Measurements from ENCODE around the gene RNF166. TPM values are rescaled to one million over a fixed set of nuclear protein-coding genes. Genes with fewer than 3 reads are reported as not detected.

The RNF166 gene
- total and polyA plus RNA-seq, 2 of the 13 experiments (the other 11 are each of a cell fraction or from before 2014, with no cell fraction given): 21.4 to 23.0 TPM

GRCh38 chr16:88706229-88706964 lies at the start of gene RNF166, which contains the start of gene CTU2 (continued):
- TF ChIP-seq ZNF598 (CRISPR knock-in tag; IDR thresholded peaks at IDR 0.05; ENCODE audit: borderline replicate concordance) (peak; percentile 87; the same call in 1 of the 2 replicates), POGK (CRISPR knock-in tag; conservative IDR thresholded peaks at IDR 0.05) (peak; percentile 95), UBTF (CRISPR knock-in tag; IDR thresholded peaks at IDR 0.05) (peak; percentile 81), IRF1 (CRISPR knock-in tag; IDR thresholded peaks at IDR 0.05; ENCODE audit: low read depth) (no peak), ARHGAP35 (CRISPR knock-in tag; IDR thresholded peaks at IDR 0.05; ENCODE audit: borderline replicate concordance) (peak; percentile 69; the same call in 1 of the 2 replicates), KLF11 (CRISPR knock-in tag; IDR thresholded peaks at IDR 0.05) (no peak), ZNF12 (CRISPR knock-in tag; IDR thresholded peaks at IDR 0.05) (peak; percentile 40; the same call in 1 of the 2 replicates), PRDM4 (CRISPR knock-in tag; IDR thresholded peaks at IDR 0.05; ENCODE audit: borderline replicate concordance) (no peak), REL (CRISPR knock-in tag; conservative IDR thresholded peaks at IDR 0.05) (no peak; the same call in 1 of the 2 replicates), PHF5A (CRISPR knock-in tag; IDR thresholded peaks at IDR 0.05; ENCODE audit: low read depth, unreplicated experiment) (peak; percentile 72), MEIS1 (CRISPR knock-in tag; IDR thresholded peaks at IDR 0.05; ENCODE audit: borderline replicate concordance) (peak; percentile 85), IRF9 (CRISPR knock-in tag; IDR thresholded peaks at IDR 0.05; ENCODE audit: borderline replicate concordance) (peak; percentile 88; the same call in 1 of the 2 replicates), FOXP1 (IDR thresholded peaks at IDR 0.05) (no peak), FOXP1 (CRISPR knock-in tag; IDR thresholded peaks at IDR 0.05) (no peak), HCFC1 (IDR thresholded peaks at IDR 0.05; ENCODE audit: low read depth, low read length) (peak; percentile 86), USF2 (IDR thresholded peaks at IDR 0.05; ENCODE audit: low read depth, low read length) (no peak), USF2 (CRISPR knock-in tag; IDR thresholded peaks at IDR 0.05; ENCODE audit: borderline replicate concordance) (no peak)
